Posterior cingulate gyrus (tissue), 11 donors: ENCODE data around the gene GNAZ.

Experiments used
- DNase-seq, 10 donors: peaks; one replicate each; pipeline versions ENCODE4 v3.0.0 to v3.0.0-alpha.2; 2020 to 2021; ENCODE audit warnings: mixed read lengths in 3 of 10
- intact Hi-C: fragments of 100-400 bp; cut with DNase I; formaldehyde crosslinking; loops from one replicate; pipeline ENCODE4 v1.15.1; 2023

GNAZ gene

GRCh38 chr22:23073526-23074229 lies 3.4 kb downstream of the GNAZ start:
- DNase-seq, result peak in 7 of 10 donors; percentile 4 to 75 (median 15)
- intact Hi-C loops, result loop anchor here (5.0 kb wide), 1 partner anchor 54 kb away; no protein-coding TSS in a partner anchor

GRCh38 chr22:23074451-23074850 lies 4.1 kb downstream of the GNAZ start:
- intact Hi-C loops, result loop anchor here (5.0 kb wide), 1 partner anchor 53 kb away; no protein-coding TSS in a partner anchor
- peak in 5 of 10 donors; percentile 4 to 65 (median 40) for DNase-seq

GRCh38 chr22:23075050-23075449 lies 4.7 kb downstream of the GNAZ start:
- intact Hi-C loops, result no loop called here
- peak in 3 of 10 donors; percentile 27 to 59 (median 46) for DNase-seq

GRCh38 chr22:23075525-23076216 lies 5.4 kb downstream of the GNAZ start:
- DNase-seq, result peak in 4 of 10 donors; percentile 4 to 69 (median 50)
- intact Hi-C loops, result no loop called here

- DNase-seq, result no peak
- intact Hi-C loops, result no loop called here
Measured at GRCh38 chr22:23076896-23077572, 6.7 kb downstream of the GNAZ start.

GRCh38 chr22:23077627-23078461 lies 7.5 kb downstream of the GNAZ start:
- intact Hi-C loops, result no loop called here
- DNase-seq, result no peak

GRCh38 chr22:23078462-23078787 lies 8.1 kb downstream of the GNAZ start:
- intact Hi-C loops, result no loop called here

GRCh38 chr22:23079240-23079768 lies 9.0 kb downstream of the GNAZ start:
- no peak for DNase-seq
- intact Hi-C loops, result no loop called here

More at GRCh38 chr22:23078462-23078787, 8.1 kb downstream of the GNAZ start:
- no peak for DNase-seq

- intact Hi-C loops, result no loop called here
- DNase-seq, result peak in 1 of 10 donors; percentile 59
Measured at GRCh38 chr22:23079814-23080521, 9.6 kb downstream of the GNAZ start.

GRCh38 chr22:23080613-23081290 lies 10.4 kb downstream of the GNAZ start:
- peak in 1 of 10 donors; percentile 57 for DNase-seq
- intact Hi-C loops, result no loop called here

GRCh38 chr22:23082534-23083314 lies 12.4 kb downstream of the GNAZ start:
- intact Hi-C loops, result no loop called here
- DNase-seq, result no peak

GRCh38 chr22:23083315-23084021 lies 13.1 kb downstream of the GNAZ start:
- intact Hi-C loops, result no loop called here
- no peak for DNase-seq

- intact Hi-C loops, result no loop called here
Measured at GRCh38 chr22:23084453-23085350, 14.4 kb downstream of the GNAZ start.

GRCh38 chr22:23085351-23085671 lies 15.0 kb downstream of the GNAZ start:
- no peak for DNase-seq
- intact Hi-C loops, result no loop called here

More at GRCh38 chr22:23084453-23085350, 14.4 kb downstream of the GNAZ start:
- DNase-seq, result no peak

GRCh38 chr22:23085785-23086184 lies 15.5 kb downstream of the GNAZ start:
- DNase-seq, result no peak
- intact Hi-C loops, result no loop called here

GRCh38 chr22:23086263-23086662 lies 15.9 kb downstream of the GNAZ start:
- intact Hi-C loops, result no loop called here
- no peak for DNase-seq

GRCh38 chr22:23086787-23087186 lies 16.5 kb downstream of the GNAZ start:
- no peak for DNase-seq
- intact Hi-C loops, result no loop called here
